GM06990 (cell line): ENCODE measurements around the gene CEP89.

Experiments used
- DNase-seq: peaks from one replicate; pipeline ENCODE4 v3.0.0-alpha.2; 2011; ENCODE audit not compliant: insufficient read length; ENCODE audit errors: extremely low read depth
- H3K27me3 ChIP-seq: replicated peaks from 2 replicates; pipeline ENCODE4 v1.6.0; 2011; ENCODE audit warnings: low read length; ENCODE audit not compliant: control insufficient read depth, insufficient read depth
- H3K36me3 ChIP-seq: 2 replicates; pipeline ENCODE4 v1.5.1; 2011; ENCODE audit warnings: low read length; ENCODE audit not compliant: control insufficient read depth, insufficient read depth
- H3K4me3 ChIP-seq: replicated peaks from 2 replicates; pipeline ENCODE4 v1.5.1; 2011; ENCODE audit warnings: low read depth, mild to moderate bottlenecking, control low read depth, low read length
- CTCF ChIP-seq: IDR thresholded peaks from 2 replicates; pipeline ENCODE4 v1.5.1; 2011; ENCODE audit warnings: low read length, control low read depth, mild to moderate bottlenecking, inconsistent platforms; ENCODE audit not compliant: insufficient read depth, poor library complexity, severe bottlenecking

CEP89 gene

GRCh38 chr19:32881766-32882165, 90.0 kb downstream of the CEP89 start:
- Histone ChIP-seq H3K27me3 (no peaks in the 10 kb centered on the region), H3K4me3 (no peak overlapping the region), H3K36me3 (peaks cover 2% of the 10 kb centered on the region; the same call in 1 of the 2 replicates)
- DNase-seq: no peak
- TF ChIP-seq CTCF: no peak

- peaks cover 2% of the 10 kb centered on the region for H3K36me3 ChIP-seq
- H3K27me3 ChIP-seq: no peaks in the 10 kb centered on the region
- no peak for DNase-seq
- TF ChIP-seq CTCF: no peak
- H3K4me3 ChIP-seq: no peak overlapping the region
Measured at GRCh38 chr19:32880622-32881021, 91.1 kb downstream of the CEP89 start.

GRCh38 chr19:32879741-32880140, 92.0 kb downstream of the CEP89 start:
- no peak overlapping the region for H3K4me3 ChIP-seq
- no peak for DNase-seq
- no peak for TF ChIP-seq CTCF

GRCh38 chr19:32878988-32879387, 92.8 kb downstream of the CEP89 start:
- Histone ChIP-seq H3K27me3 (no peaks in the 10 kb centered on the region), H3K36me3 (peaks cover 2% of the 10 kb centered on the region), H3K4me3 (no peak overlapping the region)
- no peak for DNase-seq
- no peak for TF ChIP-seq CTCF

More at GRCh38 chr19:32879741-32880140, 92.0 kb downstream of the CEP89 start:
- Histone ChIP-seq H3K27me3 (no peaks in the 10 kb centered on the region), H3K36me3 (peaks cover 2% of the 10 kb centered on the region)

- Histone ChIP-seq H3K36me3 (peaks cover 2% of the 10 kb centered on the region), H3K27me3 (no peaks in the 10 kb centered on the region), H3K4me3 (no peak overlapping the region)
- no peak for DNase-seq
- no peak for TF ChIP-seq CTCF
Measured at GRCh38 chr19:32877977-32878745, 93.6 kb downstream of the CEP89 start.
